Vagina (tissue), 2 donors: ENCODE results near the gene KCNN3.

ENCODE experiments used
- CTCF ChIP-seq, 3 experiments: fragments of 450-650 bp in 2 of 3; fragments of 200-600 bp in 1 of 3; sonication (generic) in 1 of 3; IDR thresholded peaks; one replicate each; pipeline ENCODE4 v1.5.1; 2017 to 2019; ENCODE audit warnings: antibody characterized with exemption in 3 of 3, mild to moderate bottlenecking in 2 of 3, moderate library complexity in 2 of 3
- POLR2A ChIP-seq, 2 donors: fragments of 450-650 bp; IDR thresholded peaks; one replicate each; pipeline ENCODE4 v1.6.1; 2017; ENCODE audit warnings: antibody characterized with exemption in 2 of 2, mild to moderate bottlenecking in 2 of 2, moderate library complexity in 2 of 2

GRCh38 chr1:154822233-154822632 lies 47.8 kb downstream of the KCNN3 start:
- no peak for TF ChIP-seq CTCF (IDR thresholded peaks at IDR 0.05)
- TF ChIP-seq POLR2A (IDR thresholded peaks at IDR 0.05), result no peak
